Measurements from ENCODE around the gene MRPL10.
A peak's percentile ranks its signal among the peaks of the same experiment; 100 is the strongest.
"Not testable (repeated sequence)": the region's sequence is repeated elsewhere in the genome, so short reads cannot be mapped to it uniquely, and the experiment has no call there.

The MRPL10 gene

DNA sequence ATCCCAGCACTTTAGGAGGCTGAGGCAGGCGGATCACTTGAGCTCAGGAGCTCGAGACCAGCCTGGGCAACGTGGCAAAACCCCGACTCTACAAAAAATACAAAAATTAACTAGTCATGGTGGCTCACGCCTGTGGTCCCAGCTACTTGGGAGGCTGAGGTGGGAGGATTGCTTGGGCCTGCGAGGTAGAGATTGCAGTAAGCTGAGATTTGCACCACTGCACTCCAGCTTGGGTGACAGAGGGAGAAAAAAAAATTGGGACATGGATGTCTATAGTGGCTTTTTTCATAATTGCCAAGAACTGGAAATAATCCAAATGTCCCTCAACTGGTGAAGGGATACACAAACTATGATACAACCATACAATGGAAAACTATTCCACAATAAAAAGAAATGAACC is 38.4 kb downstream of the MRPL10 start:
- DNase-seq (ENCODE audit: low read depth in 3 of 3, low spot score in 1 of 3), result no peak

DNA sequence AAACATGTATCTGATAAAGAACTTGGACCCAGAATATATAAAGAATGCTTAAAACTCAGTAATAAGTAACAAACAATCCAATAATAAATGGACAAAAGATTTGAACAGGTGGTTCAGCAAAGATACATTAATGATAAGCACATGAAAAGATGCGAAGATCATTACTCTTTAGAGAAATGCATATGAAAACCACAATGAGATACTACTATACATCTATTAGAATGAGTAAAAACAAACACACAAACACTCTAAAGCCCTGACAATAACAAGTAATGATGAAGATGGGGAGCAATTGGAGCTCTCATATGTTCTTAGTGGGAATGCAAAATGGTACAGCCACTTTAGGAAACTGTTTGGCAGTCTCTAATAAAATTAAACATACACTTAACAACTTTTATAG is 38.9 kb downstream of the MRPL10 start:
- DNase-seq (ENCODE audit: low read depth in 3 of 3, low spot score in 1 of 3), result no peak

DNA sequence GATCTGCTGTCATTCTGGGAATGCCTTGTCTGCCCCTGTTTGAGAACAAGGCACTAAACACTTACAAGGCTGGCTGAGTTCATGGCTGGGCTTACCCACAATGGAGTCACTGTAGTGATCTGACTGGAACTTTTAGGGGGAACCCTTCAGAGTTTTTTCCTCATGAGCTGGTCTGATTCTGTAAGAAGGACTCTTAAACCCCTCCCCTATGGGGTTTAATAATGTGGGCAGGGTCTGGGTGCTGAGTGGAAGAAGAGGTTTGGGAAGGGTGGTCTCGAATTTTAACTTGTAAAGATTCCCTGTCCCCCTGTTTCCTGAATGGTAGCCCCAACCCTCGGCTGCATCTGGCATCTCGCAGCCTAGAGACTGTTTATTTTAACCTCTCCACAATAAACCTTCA is 40.3 kb downstream of the MRPL10 start:
- DNase-seq (ENCODE audit: low read depth in 3 of 3, low spot score in 1 of 3), result no peak

DNA sequence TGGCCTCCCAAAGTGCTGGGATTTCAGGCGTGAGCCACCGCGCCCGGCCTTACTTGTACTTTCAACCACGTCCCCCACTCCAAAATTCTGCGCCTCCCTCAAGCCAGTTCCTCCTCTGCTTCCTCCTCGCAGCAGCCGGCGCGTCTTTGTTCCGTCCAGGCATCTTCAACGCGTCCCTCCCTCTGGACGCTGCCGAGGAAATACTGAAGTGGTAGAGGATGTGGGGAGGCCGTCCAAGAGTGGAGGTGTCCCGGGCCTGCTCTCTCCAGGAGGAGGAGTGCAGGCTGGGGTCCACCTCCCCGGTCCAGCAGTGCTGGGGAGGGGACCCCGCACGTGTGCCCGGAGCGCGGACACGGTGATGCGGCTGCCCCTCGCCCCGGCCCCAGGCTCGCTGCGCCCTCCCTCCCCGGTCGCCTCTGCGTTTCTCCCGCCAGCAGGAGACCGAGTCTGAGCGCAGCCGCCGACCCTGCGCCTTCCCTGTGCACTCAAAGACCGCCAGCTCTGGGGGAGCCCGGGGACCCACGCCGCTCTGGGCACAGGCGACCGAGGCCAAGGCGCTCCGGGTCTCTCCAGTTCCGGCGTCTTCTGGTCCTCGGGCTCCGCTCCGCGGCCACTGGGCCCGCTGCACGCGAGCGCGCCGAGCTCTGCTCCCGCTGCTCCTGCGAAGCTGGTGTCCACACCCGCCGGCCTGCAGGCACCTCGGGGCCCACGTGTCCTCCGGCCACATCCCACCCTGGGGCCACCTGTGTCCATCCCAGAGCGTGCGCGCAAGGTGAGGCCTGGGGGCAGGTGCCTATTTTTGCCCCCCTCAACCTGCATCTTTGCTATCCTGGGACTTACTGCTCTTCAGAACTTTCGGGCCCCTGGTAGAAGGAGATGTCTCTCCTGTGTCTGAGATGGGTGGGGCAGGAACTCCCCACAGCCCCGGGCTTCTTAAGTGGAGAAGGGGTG is 41.5 kb downstream of the MRPL10 start:
- DNase-seq (ENCODE audit: low read depth in 3 of 3, low spot score in 1 of 3), result peak in 2 of 3 donors; percentile 20 to 47

DNA sequence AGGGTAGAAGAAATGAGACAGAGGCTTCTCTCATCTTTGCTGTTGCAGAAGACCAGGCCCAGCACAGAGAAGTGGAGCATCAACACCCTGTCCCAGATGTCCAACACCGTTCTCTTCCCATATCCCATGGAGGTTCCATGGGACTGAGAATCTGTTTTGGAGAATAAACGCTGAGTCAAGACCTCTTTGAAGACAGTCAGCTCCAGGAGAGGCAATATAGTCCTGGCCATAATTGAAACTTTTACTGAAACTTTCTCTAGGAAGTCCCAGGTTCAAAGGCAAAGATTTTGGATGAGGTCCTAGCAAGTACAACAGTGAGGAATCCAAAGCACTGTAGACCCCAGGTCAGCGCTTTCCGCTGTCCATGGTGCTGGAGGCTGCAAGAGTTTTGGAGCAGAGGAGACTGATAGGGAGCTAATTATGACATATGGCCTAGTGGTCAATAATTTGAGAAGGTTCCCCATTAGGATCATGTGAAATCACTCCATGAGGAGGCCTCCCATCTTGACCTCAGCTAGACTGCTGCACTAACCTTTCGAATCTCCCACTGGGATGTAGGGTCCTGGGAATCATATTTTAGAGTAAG is 45.7 kb downstream of the MRPL10 start:
- no peak for DNase-seq (ENCODE audit: low read depth in 3 of 3, low spot score in 1 of 3)

DNA sequence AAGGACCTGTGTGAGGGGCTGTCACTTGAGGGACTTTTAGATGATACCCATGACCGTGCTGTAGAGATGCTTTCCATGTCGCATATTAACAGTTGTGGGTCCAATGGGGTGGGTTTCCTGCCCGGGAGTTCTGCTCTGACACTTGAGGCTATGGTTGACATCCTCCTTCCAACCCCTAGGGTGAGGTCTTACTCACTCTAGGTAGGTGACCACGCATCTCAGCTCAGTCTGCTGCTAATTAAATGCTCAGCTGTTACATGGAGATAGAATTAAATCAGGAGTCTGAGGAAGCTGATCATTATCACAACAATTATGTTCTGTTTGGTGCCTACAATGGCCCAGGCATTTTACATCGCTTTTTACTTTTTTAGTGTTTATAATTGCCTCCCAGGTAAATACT is 49.9 kb downstream of the MRPL10 start:
- DNase-seq (ENCODE audit: low read depth in 3 of 3, low spot score in 1 of 3), result no peak

DNA sequence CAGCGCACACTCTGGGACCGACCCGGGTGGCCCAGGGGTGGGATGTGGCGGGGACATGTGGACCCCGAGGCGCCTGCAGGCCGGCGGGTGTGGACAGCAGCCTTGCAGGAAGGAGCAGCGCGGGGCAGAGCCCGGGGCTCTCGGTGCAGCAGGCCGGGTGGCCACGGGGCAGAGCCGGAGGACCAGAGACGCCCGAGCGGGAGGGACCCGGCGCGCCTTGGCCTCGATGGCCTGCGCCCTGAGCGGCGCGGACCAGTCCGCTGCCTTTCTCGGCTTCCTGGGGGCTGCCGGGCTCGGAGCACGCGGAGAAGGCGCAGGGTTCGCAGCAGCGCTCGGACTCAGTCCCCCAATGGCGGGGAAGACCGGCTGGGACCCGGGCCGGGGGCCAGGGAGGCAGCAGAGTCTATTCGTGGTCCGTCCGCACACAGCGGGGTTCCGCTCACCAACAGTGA is 53.1 kb downstream of the MRPL10 start:
- DNase-seq (ENCODE audit: low read depth in 3 of 3, low spot score in 1 of 3), result no peak

DNA sequence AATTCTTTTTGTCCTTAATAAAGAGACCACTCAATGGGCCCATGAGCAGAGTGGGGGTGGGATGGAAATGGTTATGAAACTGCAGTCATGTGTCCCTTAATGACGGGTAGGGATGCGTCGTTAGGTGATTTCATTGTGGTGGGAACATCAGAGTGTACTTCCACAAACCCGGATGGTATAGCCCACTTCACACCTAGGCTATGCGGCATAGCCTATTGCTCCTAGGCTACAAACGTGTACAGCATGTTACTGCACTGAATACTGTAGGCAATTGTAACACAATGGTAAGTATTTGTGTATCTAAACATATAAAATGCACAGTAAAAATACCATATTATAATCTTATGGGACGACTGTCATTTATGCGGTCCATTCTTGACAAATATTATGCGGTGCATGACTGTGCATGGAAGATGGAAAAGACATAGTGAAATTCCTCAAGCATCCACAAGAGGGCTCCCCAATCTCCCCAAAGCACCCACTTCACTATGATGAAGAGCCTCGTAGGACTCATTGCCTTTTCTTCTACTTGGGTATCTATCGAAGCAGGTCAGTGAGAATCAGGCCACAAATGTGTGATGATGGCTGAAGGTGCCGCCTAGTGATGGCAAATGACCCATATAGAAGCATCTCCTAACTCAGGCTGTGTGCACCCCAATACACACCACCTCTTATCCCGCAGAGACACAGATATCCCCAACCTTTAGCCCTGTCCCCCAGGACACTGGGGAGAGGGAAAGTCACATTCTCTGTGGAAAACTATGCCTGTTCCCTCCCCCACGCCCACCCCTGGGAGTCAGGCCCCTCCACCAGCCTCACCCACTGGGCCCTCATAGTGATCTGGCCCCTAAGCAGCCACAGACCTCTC is 54.8 kb downstream of the MRPL10 start:
- DNase-seq (ENCODE audit: low read depth in 3 of 3, low spot score in 1 of 3), result peak in 1 of 3 donors; percentile 15

DNA sequence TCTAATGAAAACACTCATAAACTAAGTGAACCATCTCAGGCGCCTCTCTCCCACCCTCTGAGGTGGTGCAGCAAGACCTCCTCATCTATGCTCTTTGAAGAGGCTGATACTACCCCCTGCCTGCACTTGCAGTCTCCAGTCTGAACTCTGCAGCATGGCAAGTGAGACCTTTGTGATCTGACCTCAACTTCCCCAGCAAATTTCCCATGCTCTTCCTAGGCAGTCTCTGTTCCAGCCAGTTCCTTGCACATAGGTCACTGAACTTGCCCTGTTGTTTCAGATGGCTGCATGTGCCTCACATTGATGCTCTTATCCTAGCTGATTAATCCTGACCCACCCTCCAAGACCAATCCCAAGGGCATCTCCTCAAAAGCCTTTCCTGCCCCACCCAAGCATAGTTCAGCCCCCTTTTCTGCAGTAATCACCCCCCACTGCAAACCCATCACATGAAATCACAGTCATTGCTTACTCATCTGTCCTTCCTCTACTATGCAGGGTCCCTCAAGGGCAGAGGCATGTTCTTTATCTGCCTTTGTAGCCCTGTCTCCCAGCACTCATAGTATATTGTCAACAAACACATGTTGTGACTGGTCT is 56.3 kb downstream of the MRPL10 start:
- no peak for DNase-seq (ENCODE audit: low read depth in 3 of 3, low spot score in 1 of 3)

DNA sequence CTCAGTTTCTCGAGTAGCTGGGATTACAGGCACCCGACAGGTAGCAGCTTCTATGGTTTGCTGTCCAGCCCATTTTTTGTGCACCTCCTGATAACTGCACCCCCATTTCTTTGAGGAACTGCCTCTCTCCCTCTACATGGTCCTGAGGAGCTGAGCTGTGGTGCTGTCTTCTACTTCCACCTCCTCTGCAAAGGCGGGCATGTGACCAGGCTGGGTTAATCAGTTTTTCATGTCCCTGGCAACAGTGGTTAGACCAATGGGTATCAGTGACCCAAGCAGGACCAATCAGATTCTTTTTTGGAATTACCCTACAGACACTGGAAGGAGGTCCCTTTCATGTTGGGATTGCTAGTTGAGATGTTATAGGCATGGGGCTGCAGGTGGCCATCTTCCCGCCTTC is 57.0 kb downstream of the MRPL10 start:
- DNase-seq (ENCODE audit: low read depth in 3 of 3, low spot score in 1 of 3), result no peak

DNA sequence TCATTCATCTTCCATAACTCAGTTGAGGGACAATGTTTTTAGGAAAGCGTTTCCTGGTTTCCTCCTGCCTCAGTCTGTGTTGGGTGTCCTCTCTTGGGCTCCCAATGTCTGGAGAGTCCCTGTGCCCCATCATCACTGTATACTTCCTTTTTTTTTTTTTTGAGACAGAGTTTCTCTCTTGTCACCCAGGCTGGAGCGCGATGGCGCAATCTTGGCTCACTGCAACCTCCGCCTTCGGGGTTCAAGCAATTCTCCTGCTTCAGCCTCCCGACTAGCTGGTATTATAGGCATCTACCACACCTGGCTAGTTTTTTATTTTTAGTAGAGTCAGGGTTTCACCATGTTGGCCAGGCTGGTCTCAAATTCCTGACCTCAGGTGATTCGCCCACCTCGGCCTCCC is 57.7 kb downstream of the MRPL10 start:
- not testable (repeated sequence) for DNase-seq (ENCODE audit: low read depth in 3 of 3, low spot score in 1 of 3)
